GM21360 (cell line): ENCODE results near the gene C20orf204.
"Not testable (repeated sequence)": the region's sequence is repeated elsewhere in the genome, so short reads cannot be mapped to it uniquely, and the experiment has no call there.

Source experiments
- ATAC-seq: cut with Tn5 transposase; IDR thresholded peaks from one replicate; pipeline ENCODE4 v1.9.1; 2021; ENCODE audit warnings: mild to moderate bottlenecking, moderate library complexity; ENCODE audit not compliant: unreplicated experiment

C20orf204 gene

DNA sequence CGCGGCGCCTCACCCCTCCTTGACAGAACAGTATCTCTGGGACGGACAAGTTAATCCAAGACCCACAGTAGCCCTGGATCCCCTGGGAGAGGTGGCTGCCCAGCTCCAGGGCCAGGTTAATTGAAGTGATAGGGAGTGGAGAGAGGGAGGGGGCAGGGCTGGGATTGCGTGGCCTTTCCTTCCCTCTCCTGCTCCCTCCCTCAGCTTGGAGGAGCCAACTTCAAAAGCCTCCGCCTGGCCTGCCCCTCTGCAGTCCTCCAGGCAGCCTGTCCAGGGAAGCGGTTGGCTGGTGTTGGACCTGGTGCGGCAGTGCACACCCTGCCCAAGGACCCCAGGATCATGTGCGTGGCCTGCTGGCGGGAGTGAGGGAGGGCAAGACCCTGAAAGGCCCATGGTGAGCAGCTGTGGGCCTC is at the start of gene C20orf204:
TSS of gene C20orf204 (plus strand) at position 250 of the 413 bp plus-strand sequence. CDS start at position 392, 142 bp downstream.
- ATAC-seq: no peak

GRCh38 chr20:64000906-64001305 is 35.1 kb upstream of the C20orf204 start:
- no peak for ATAC-seq

- no peak for ATAC-seq
Observed at GRCh38 chr20:64001607-64002011, 34.4 kb upstream of the C20orf204 start.

DNA sequence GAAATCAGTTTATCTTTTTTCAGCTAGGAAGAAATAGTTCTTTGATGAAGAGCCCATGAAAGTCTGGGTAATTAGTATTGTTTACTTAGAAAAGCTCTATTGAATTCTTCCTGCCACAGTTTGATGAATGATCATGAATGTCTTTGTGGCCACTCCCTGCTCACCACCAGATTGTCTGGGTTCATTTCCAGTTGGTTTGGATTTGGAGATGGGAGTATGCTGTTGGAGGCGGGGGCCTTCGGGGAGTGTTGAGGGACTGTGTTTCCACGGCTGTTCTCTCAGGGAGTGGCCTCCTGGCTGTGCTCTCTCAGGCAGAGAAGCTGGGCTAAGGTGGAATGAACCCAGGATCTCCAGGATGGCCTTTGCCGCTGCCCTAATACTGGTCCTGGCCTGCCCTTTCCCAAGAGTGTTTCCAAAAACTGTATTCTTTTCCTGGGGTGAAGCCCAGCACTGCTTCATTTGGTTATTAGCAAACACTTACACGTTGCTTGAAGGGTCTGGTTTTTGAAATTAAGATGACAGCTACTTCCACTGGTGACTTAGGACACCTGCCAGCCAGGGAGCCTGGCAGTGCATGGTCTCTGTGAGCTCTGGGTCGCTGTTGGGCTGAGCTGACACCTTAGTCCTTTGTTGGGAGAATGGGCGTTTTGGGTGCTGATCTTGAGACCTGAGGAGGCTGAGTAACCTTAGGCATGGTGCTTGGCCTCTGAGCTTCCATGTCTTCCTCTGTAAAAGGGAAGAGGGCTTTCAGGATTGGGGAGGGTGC is 31.8 kb upstream of the C20orf204 start:
- no peak for ATAC-seq

GRCh38 chr20:64005394-64005793 is 30.6 kb upstream of the C20orf204 start:
- no peak for ATAC-seq

GRCh38 chr20:64006490-64006889 is 29.5 kb upstream of the C20orf204 start:
- no peak for ATAC-seq

DNA sequence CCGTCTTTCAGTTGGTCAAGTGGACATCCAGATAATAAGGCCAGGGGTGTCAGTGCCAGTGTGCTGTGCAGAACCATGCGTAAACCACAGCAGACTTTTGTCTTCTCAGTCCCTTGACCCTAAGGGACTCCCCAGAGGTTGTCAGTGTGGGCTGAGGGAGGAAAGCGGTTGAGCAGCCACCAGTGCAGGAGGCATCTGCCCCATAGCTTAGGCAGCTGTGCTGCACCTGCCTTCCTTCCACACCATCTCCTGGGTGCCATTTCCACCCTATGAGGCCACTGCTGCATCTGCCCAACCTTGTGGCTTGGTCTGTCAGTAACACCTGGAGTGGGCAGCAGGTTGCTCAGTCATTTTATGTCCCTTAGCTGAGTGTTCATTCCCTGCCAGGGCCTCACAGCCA is 29.1 kb upstream of the C20orf204 start:
- ATAC-seq: no peak

- ATAC-seq: no peak
Observed at GRCh38 chr20:64009811-64010387, 26.1 kb upstream of the C20orf204 start.

- ATAC-seq: no peak
Observed at GRCh38 chr20:64010711-64011237, 25.2 kb upstream of the C20orf204 start.

GRCh38 chr20:64011366-64011779 is 24.6 kb upstream of the C20orf204 start:
- no peak for ATAC-seq

- ATAC-seq: not testable (repeated sequence)
Observed at GRCh38 chr20:64012385-64013154, 23.4 kb upstream of the C20orf204 start.

GRCh38 chr20:64015635-64016034 is 20.3 kb upstream of the C20orf204 start:
- ATAC-seq: no peak

DNA sequence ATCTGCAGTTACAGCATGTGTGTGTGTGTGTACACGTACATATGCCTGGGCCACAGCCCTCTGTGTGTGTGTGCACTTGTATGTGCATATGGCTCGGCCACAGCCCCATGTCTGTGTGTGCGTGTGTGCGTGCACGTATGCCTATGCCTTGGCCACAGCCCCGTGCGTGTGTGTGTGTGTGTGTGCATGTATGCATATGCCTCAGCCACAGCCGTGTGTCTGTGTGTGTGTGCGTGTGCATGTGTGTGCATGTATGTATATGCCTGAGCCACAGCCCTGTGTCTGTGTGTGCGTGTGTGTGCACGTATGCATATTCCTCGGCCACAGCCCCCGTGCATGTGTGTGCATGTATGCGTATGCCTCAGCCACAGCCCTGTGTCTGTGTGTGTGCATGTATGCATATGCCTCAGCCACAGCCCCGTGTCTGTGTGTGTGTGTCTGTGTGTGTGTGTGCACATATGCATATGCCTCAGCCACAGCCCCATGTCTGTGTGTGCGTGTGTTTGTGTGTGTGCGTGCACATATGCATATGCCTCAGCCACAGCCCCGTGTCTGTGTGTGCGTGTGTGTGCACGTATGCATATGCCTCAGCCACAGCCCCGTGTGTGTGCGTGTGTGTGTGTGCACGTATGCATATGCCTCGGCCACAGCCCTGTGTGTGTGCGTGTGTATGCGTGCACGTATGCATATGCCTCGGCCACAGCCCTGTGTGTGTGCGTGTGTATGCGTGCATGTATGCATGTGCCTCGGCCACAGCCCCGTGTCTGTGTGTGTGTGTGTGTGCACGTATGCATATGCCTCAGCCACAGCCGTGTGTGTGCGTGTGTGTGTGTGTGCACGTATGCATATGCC is 14.6 kb upstream of the C20orf204 start:
- ATAC-seq: no peak

- ATAC-seq: no peak
Observed at GRCh38 chr20:64022671-64023360, 13.2 kb upstream of the C20orf204 start.

- no peak for ATAC-seq
Observed at GRCh38 chr20:64023361-64024140, 12.4 kb upstream of the C20orf204 start.

DNA sequence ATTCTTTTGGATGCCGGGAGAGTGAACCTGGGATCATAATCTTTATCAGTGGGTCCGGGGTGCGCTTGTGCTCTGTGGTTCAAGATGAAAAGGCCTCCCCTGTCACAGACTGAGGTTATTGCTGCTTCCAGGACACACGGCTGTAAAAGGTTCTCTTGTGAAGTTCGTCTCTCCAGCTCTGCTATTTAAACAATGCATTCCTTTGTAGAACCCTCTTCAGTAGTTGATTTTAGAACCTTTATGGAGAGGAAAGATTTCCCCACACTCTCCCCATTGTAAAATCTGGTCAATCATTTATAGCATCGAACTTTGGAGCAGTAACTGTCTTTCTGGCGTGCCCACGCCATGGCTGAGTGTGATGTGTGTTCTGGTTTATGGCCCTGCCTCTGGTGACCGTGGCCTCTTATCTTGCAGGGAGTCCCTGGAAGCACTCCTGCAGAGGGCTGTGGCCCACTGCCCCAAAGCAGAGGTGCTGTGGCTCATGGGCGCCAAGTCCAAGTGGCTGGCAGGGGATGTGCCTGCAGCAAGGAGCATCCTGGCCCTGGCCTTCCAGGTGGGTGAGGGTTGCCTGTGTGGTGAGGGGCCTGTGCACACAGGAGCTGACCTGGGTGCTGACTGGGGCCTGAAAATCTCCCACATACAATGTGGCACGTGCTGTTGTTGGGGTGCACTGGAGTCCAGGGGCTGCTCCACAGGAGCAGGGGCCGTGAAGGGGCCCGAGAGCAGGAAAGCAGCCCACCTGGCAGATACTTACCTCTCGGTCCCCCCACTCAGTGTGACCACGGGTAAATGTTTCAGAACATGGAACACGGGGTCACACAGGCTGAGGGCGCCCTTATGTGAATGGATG is 11.6 kb upstream of the C20orf204 start:
- no peak for ATAC-seq

DNA sequence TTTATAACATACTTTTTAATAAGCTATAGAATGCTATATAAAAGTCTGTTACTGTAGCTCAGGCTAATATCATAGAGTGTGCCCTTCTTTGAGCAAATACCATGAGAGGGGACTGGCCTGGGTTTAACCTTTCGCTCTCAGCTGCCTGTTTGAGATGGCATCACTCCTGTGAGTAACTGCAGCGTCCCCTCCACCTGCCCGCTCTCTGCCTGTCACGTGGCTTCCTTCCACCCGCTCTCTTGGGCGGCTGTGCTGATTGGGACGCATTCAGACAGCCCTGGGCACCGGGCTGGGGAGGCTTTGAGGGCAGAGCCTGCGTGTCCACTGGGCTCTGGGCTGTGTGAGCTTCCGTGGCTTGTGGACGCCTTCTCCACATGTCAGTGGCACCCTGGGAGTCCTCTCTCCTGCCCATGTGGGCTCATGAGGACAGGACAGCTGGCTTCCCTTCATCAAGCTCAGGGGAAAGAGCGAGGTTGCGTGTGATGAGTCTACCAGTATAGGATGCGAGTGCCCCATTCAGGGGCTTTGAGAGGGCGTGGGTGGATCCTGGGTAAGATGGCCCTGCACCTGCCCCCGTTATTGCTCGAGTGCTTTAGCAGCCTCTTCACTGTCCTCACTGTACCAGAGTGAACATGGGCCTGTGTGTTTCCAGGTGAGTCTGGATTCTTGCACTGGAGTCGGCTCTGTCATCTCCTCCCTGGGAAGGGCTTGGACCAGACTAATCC is 10.7 kb upstream of the C20orf204 start:
- no peak for ATAC-seq
